ENCODE data around the gene VPS39.

GRCh38 chr15:42141795-42142667 is 66.1 kb downstream of the VPS39 start:
- TF ChIP-seq CTCF (conservative IDR thresholded peaks at IDR 0.05; ENCODE audit: low read length) (no peak), EZH2phosphoT487 (IDR thresholded peaks at IDR 0.05; ENCODE audit: borderline replicate concordance) (no peak)

Data from Loucy (cell line).